GM12878 (cell line): ENCODE measurements around the gene HDAC7. TPM values are rescaled to one million over a fixed set of nuclear protein-coding genes. Genes with fewer than 3 reads are reported as not detected.

Experiments
- ATAC-seq: fragments of 200-7000 bp; cut with Tn5 transposase; 3 replicates; pipeline ENCODE4 v1.9.1; 2020; ENCODE audit warnings: mild to moderate bottlenecking, moderate library complexity
- BruUV-seq: library from RNA; stranded (reverse); fragments of 400-500 nt; replicated peaks from 2 replicates; lab custom pipeline; 2021; lab: Mats Ljungman, UMichigan
- CTCF ChIA-PET: fragments of 300-600 bp; sonication (Branson Sonifier 250); formaldehyde crosslinking; extraction: SDS; loops from one replicate; lab custom pipeline; 2021; ENCODE audit warnings: inconsistent platforms; lab: Yijun Ruan, JAX
- POLR2A ChIA-PET: fragments of 350-600 bp; formaldehyde crosslinking; extraction: SDS; loops from one replicate; lab custom pipeline; 2021; ENCODE audit warnings: inconsistent platforms; lab: Charles Lee
- RAD21 ChIA-PET: fragments of 300-600 bp; sonication (Branson Sonifier 250); formaldehyde crosslinking; loops from one replicate; lab custom pipeline; 2023; ENCODE audit warnings: antibody characterized with exemption; ENCODE audit not compliant: unreplicated experiment; lab: Charles Lee
- SMC1A ChIA-PET: fragments of 300-600 bp; sonication (Branson Sonifier 250); formaldehyde crosslinking; loops from one replicate; lab custom pipeline; 2023; ENCODE audit not compliant: unreplicated experiment, uncharacterized antibody; lab: Charles Lee
- DNase-seq: peaks from one replicate; pipeline ENCODE4 v3.0.0-alpha.2; 2011; ENCODE audit warnings: low read depth, low spot score
- FAIRE-seq: peaks from 3 replicates; lab custom pipeline; 2011; peaks lifted over from hg19 to GRCh38; lab: Jason Lieb, UNC
- H2AFZ ChIP-seq: 2 replicates; pipeline ENCODE4 v1.6.0; 2011; ENCODE audit warnings: low read depth, low read length, control low read depth; ENCODE audit not compliant: control insufficient read depth
- H3K27ac ChIP-seq: 2 replicates; pipeline ENCODE4 v1.5.1; 2011; ENCODE audit warnings: control low read depth; ENCODE audit not compliant: control insufficient read depth, insufficient read depth
- H3K27me3 ChIP-seq, 2 experiments: replicated peaks in 1 of 2; 2 replicates each; pipeline versions ENCODE4 v1.6.0 to v1.6.1; 2011; ENCODE audit warnings: low read length in 1 of 2; ENCODE audit not compliant: control insufficient read depth in 2 of 2, insufficient read depth in 2 of 2
- H3K36me3 ChIP-seq, 2 experiments: 2 replicates each; pipeline ENCODE4 v1.5.1; 2011; ENCODE audit warnings: low read length in 1 of 2; ENCODE audit not compliant: control insufficient read depth in 2 of 2, insufficient read depth in 2 of 2
- H3K4me1 ChIP-seq: 2 replicates; pipeline ENCODE4 v1.6.1; 2011; ENCODE audit warnings: mild to moderate bottlenecking, low read length, moderate library complexity, mixed read lengths; ENCODE audit not compliant: control insufficient read depth, insufficient read depth
- H3K4me2 ChIP-seq: 2 replicates; pipeline ENCODE4 v1.6.0; 2011; ENCODE audit warnings: control low read depth; ENCODE audit not compliant: control insufficient read depth, insufficient read depth
- H3K4me3 ChIP-seq: fragments of 200-600 bp; sonication (generic); 2 replicates; pipeline ENCODE4 v1.5.1; 2016
- H3K79me2 ChIP-seq: 2 replicates; pipeline ENCODE4 v1.6.0; 2011; ENCODE audit warnings: low read length; ENCODE audit not compliant: control insufficient read depth, insufficient read depth
- H3K9ac ChIP-seq: 2 replicates; pipeline ENCODE4 v1.8.0; 2011; ENCODE audit warnings: low read length, control low read depth, mixed read lengths; ENCODE audit not compliant: control insufficient read depth, insufficient read depth
- H3K9me3 ChIP-seq: replicated peaks from 3 replicates; pipeline ENCODE4 v1.5.1; 2011; ENCODE audit warnings: mild to moderate bottlenecking, low read length; ENCODE audit not compliant: control insufficient read depth, insufficient read depth
- H4K20me1 ChIP-seq: 2 replicates; pipeline ENCODE4 v1.6.0; 2011; ENCODE audit not compliant: control insufficient read depth, insufficient read depth
- BACH1 ChIP-seq: fragments of 450-650 bp; IDR thresholded peaks from 2 replicates; pipeline ENCODE4 v1.6.1; 2017; ENCODE audit warnings: mild to moderate bottlenecking, borderline replicate concordance
- CREM ChIP-seq: IDR thresholded peaks from 2 replicates; pipeline ENCODE4 v1.6.1; 2014; ENCODE audit warnings: antibody characterized with exemption, low read depth
- EGR1 ChIP-seq, 2 experiments: IDR thresholded peaks; 1 replicate in 1 of 2; 2 replicates in 1 of 2; pipeline ENCODE4 v1.6.1; 2011 to 2012; ENCODE audit warnings: low read depth in 2 of 2, low read length in 2 of 2, borderline replicate concordance in 1 of 2, mild to moderate bottlenecking in 1 of 2, moderate library complexity in 1 of 2
- HDAC6 ChIP-seq: fragments of 200-600 bp; sonication (generic); IDR thresholded peaks from one replicate; pipeline ENCODE4 v1.8.0; 2017; ENCODE audit warnings: antibody characterized with exemption; ENCODE audit not compliant: unreplicated experiment
- KLF5 ChIP-seq: fragments of 450-650 bp; IDR thresholded peaks from 2 replicates; pipeline ENCODE4 v1.6.1; 2014; ENCODE audit warnings: mild to moderate bottlenecking; ENCODE audit not compliant: partially characterized antibody
- LARP7 ChIP-seq: fragments of 450-650 bp; IDR thresholded peaks from 2 replicates; pipeline ENCODE4 v1.6.1; 2017; ENCODE audit warnings: mild to moderate bottlenecking
- SMAD5 ChIP-seq: IDR thresholded peaks from 2 replicates; pipeline ENCODE4 v1.6.1; 2016; ENCODE audit warnings: antibody characterized with exemption, low read depth
- TBL1XR1 ChIP-seq: IDR thresholded peaks from 2 replicates; pipeline ENCODE4 v1.6.1; 2012; ENCODE audit warnings: low read depth, low read length, improper control_type of control experiment
- ZNF274 ChIP-seq: IDR thresholded peaks from one replicate; pipeline ENCODE4 v1.8.0; 2011; ENCODE audit not compliant: insufficient read length, insufficient read depth
- WGBS: methylation state at CpG from one replicate; pipeline ENCODE4 v1.1.6; 2016; ENCODE audit warnings: low lambda C conversion rate; ENCODE audit not compliant: insufficient replicate concordance, insufficient coverage; ENCODE audit errors: missing lambda C conversion rate; 5-methylcytosine and 5-hydroxymethylcytosine counted together
- in situ Hi-C: fragments of 300-500 bp; cut with MboI; formaldehyde crosslinking; loops from 9 replicates; pipeline ENCODE4 v1.14.3; 2018; ENCODE audit warnings: mixed read lengths
- intact Hi-C: fragments of 100-400 bp; cut with micrococcal nuclease; formaldehyde crosslinking; loops from one replicate; pipeline ENCODE4 v1.14.2; 2022; ENCODE audit not compliant: unreplicated experiment
- polyA plus RNA-seq, 11 experiments: library from polyadenylated mRNA; depleted of rRNA in 4 of 11; unstranded in 6 of 11; stranded (reverse) in 5 of 11; fragments of >200 nt; fragmentation: Nextera tagmentation in 4 of 11; fragmentation: Illumina TruSeq in 1 of 11; extraction: Ambion mirVana in 4 of 11; extraction: Trizol in 1 of 11; gene quantifications; 1 replicate in 1 of 11; 2 replicates in 10 of 11; pipeline versions ENCODE4 v1.2.1 to v1.2.3, GENCODE V29; 2011 to 2016; ENCODE audit warnings: inconsistent platforms in 2 of 11, missing spikeins in 2 of 11, low read depth in 1 of 11
- total RNA-seq, 4 experiments: library from RNA; depleted of rRNA in 3 of 4; stranded (reverse); fragments of >200 nt in 3 of 4; fragmentation: Illumina TruSeq in 1 of 4; extraction: Trizol in 1 of 4; gene quantifications; 2 replicates each; pipeline versions ENCODE4 v1.2.1 to v1.2.3, GENCODE V29; 2013 to 2021

Gene HDAC7
- total and polyA plus RNA-seq, 10 of the 15 experiments (the other 5 are each of a cell fraction or from before 2014, with no cell fraction given): 0.47 to 18.3 (median 5.4) TPM

DNA sequence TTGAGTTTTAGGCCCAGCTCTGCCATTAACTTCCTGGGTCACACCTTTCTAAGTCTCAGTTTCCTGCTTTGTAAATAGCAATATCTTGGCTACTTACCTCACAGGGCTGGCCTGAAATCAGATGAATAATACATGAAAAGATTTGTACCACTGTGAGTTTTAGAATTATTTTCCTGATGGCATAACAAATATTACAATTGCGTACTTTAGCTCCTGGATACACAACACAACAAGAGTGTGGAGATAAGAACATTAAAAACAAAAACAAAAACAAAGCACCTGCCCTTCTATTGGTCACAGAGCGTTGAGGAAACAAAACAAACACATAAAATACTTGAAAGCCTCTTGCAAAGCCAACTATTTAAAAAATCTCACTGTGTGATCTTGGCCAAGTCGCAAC, 4.9 kb upstream of the HDAC7 start:
- DNase-seq (no peak), ATAC-seq (no peak), FAIRE-seq (no peak)
- Histone ChIP-seq H3K27me3 (peaks cover 0 to 4% of the 10 kb centered on the region in 2 experiments; a peak in 3 of 4 replicates), H3K9me3 (no peaks in the 10 kb centered on the region), H3K4me2 (no peak overlapping the region), H3K4me3 (no peak overlapping the region), H2AFZ (no peak overlapping the region; the same call in 1 of the 2 replicates), H4K20me1 (no peaks in the 10 kb centered on the region), H3K4me1 (peaks cover 30% of the 10 kb centered on the region), H3K27ac (no peak overlapping the region), H3K9ac (no peak overlapping the region), H3K79me2 (no peaks in the 10 kb centered on the region), H3K36me3 (no peaks in the 10 kb centered on the region)
- RAD21 ChIA-PET: no interaction called here
- intact Hi-C loops: no loop called here
- SMC1A ChIA-PET: interaction anchor here (0.9 kb wide), 1 partner anchor 18 kb away, joined by 4 read pairs; no protein-coding TSS in a partner anchor
- 71% methylated on average over 3 of the region's 3 CpGs for WGBS
- TF ChIP-seq KLF5 (no peak), EGR1 (IDR thresholded peaks at IDR 0.05; ENCODE audit: borderline replicate concordance in 1 of 2, low read depth in 2 of 2, low read length in 2 of 2) (no peak), ZNF274 (no peak), LARP7 (no peak), SMAD5 (no peak)
- no TSS peak for BruUV-seq
- in situ Hi-C loops: no loop called here
- POLR2A ChIA-PET: interaction anchor here (0.9 kb wide), 1 partner anchor 9 kb away, joined by 4 read pairs; no protein-coding TSS in a partner anchor
- CTCF ChIA-PET: no interaction called here

DNA sequence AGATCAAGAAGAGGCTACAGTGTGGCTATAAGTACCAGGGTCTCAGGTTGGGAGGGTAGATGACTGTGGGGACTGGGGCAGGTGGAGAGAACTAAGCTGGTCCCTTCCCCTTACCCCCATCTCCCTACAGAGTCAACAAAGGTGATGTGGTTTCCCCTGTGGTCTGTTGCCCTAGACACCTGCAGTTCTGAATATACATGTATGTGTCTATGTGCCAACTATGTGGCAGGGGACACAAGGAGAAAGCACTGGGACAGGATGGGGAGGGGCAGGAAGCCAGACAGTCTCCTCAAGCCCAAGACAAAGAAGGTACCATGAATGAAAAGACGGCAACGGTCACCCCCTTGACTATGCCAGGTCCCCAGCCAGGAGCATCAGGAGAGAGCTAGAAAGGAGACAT, 4.5 kb upstream of the HDAC7 start:
- no TSS peak for BruUV-seq
- no peaks in the 10 kb centered on the region for H4K20me1 ChIP-seq
- TF ChIP-seq CREM: no peak
- TF ChIP-seq HDAC6: no peak
- TF ChIP-seq TBL1XR1: no peak
- TF ChIP-seq BACH1: no peak
- H3K9me3 ChIP-seq: no peaks in the 10 kb centered on the region
- WGBS: 74% methylated on average over 2 of the region's 2 CpGs
- ChIA-PET CTCF (no interaction called here), SMC1A (interaction anchor here (0.9 kb wide), 1 partner anchor 18 kb away, joined by 4 read pairs; no protein-coding TSS in a partner anchor), RAD21 (no interaction called here), POLR2A (interaction anchor here (0.9 kb wide), 1 partner anchor 9 kb away, joined by 4 read pairs; no protein-coding TSS in a partner anchor)
- no peak overlapping the region for H3K27ac ChIP-seq
- no peaks in the 10 kb centered on the region for H3K79me2 ChIP-seq
- peaks cover 29% of the 10 kb centered on the region for H3K4me1 ChIP-seq
- ATAC-seq (no peak), FAIRE-seq (no peak), DNase-seq (no peak)
- H2AFZ ChIP-seq: no peak overlapping the region
- H3K9ac ChIP-seq: no peak overlapping the region
- H3K27me3 ChIP-seq: peaks cover 0 to 4% of the 10 kb centered on the region in 2 experiments; a peak in 3 of 4 replicates
- no peak overlapping the region for H3K4me2 ChIP-seq
- in situ Hi-C loops: no loop called here
- intact Hi-C loops: no loop called here
- no peaks in the 10 kb centered on the region for H3K36me3 ChIP-seq
- no peak overlapping the region for H3K4me3 ChIP-seq
